Measurements from ENCODE around the gene UNC93A. TPM values are rescaled to one million over a fixed set of nuclear protein-coding genes. Genes with fewer than 3 reads are reported as not detected.

Gene UNC93A
- total RNA-seq, 1 donor from 2014 or later = not detected

Other genes starting within 250 kb of the UNC93A start
- gene CCR6, start 168.2 kb upstream of the UNC93A start, total RNA-seq = 0.83 TPM
- gene GPR31, start 133.3 kb upstream of the UNC93A start, total RNA-seq = not detected
- not detected for gene TTLL2, start 33.8 kb downstream of the UNC93A start, total RNA-seq